Stimulated activated CD4-positive, alpha-beta T cell treated with anti-CD3 and anti-CD28 coated beads, Interleukin-4, amount 100 ng/mL, for 48 hours (primary cell): ENCODE results near the gene IMMT.
"Not testable (repeated sequence)": the region's sequence is repeated elsewhere in the genome, so short reads cannot be mapped to it uniquely, and the experiment has no call there.

Experiments
- DNase-seq, 2 donors: peaks; one replicate each; pipeline ENCODE4 v3.0.0-alpha.2; 2020; ENCODE audit warnings: low read depth in 2 of 2

The IMMT gene

GRCh38 chr2:86200564-86200963 lies 5.3 kb upstream of the IMMT start:
- DNase-seq, result not testable (repeated sequence)

- DNase-seq, result no peak
These were observed 4.5 kb upstream of the IMMT start for GRCh38 chr2:86199834-86200177.

- DNase-seq, result no peak
These were observed 636 bp upstream of the IMMT start for GRCh38 chr2:86195808-86196387.

GRCh38 chr2:86194751-86195054 lies 559 bp downstream of the IMMT start:
- no peak for DNase-seq

- no peak for DNase-seq
These were observed 1.2 kb downstream of the IMMT start for GRCh38 chr2:86193901-86194567.

- DNase-seq, result no peak
These were observed 5.4 kb downstream of the IMMT start for GRCh38 chr2:86189782-86190416.

GRCh38 chr2:86186431-86186830 lies 8.8 kb downstream of the IMMT start:
- no peak for DNase-seq

GRCh38 chr2:86185517-86186212 lies 9.6 kb downstream of the IMMT start:
- DNase-seq, result no peak

- no peak for DNase-seq
These were observed 18.7 kb downstream of the IMMT start for GRCh38 chr2:86176597-86176996.

- DNase-seq, result no peak
These were observed 19.4 kb downstream of the IMMT start for GRCh38 chr2:86175828-86176227.

GRCh38 chr2:86174445-86174844 lies 20.8 kb downstream of the IMMT start:
- no peak for DNase-seq

- DNase-seq, result no peak
These were observed 22.7 kb downstream of the IMMT start for GRCh38 chr2:86172610-86173009.

- DNase-seq, result no peak
These were observed 24.0 kb downstream of the IMMT start for GRCh38 chr2:86171295-86171694.

GRCh38 chr2:86170449-86170848 lies 24.8 kb downstream of the IMMT start:
- no peak for DNase-seq

- DNase-seq, result no peak
These were observed 34.9 kb downstream of the IMMT start for GRCh38 chr2:86160156-86160952.

- no peak for DNase-seq
These were observed 37.0 kb downstream of the IMMT start for GRCh38 chr2:86158286-86158685.

GRCh38 chr2:86157009-86157556 lies 38.2 kb downstream of the IMMT start:
- DNase-seq, result no peak

GRCh38 chr2:86150502-86150901 lies 44.8 kb downstream of the IMMT start:
- DNase-seq, result no peak

GRCh38 chr2:86147793-86148192 lies 47.5 kb downstream of the IMMT start:
- DNase-seq, result no peak

- DNase-seq, result no peak
These were observed 51.2 kb downstream of the IMMT start for GRCh38 chr2:86143926-86144685.

- DNase-seq, result no peak
These were observed 52.0 kb downstream of the IMMT start for GRCh38 chr2:86143307-86143706.
